Esophagus muscularis mucosa (tissue), 4 donors: ENCODE data around the gene POU2F1.

Source experiments
- CTCF ChIP-seq, 3 experiments: fragments of 200-600 bp in 2 of 3; fragments of 450-650 bp in 1 of 3; sonication (generic) in 2 of 3; IDR thresholded peaks; one replicate each; pipeline ENCODE4 v1.5.1; 2017 to 2019; ENCODE audit warnings: antibody characterized with exemption in 3 of 3, mild to moderate bottlenecking in 2 of 3, moderate library complexity in 1 of 3
- EP300 ChIP-seq: sonication (generic); formaldehyde crosslinking; IDR thresholded peaks from one replicate; pipeline ENCODE4 v1.6.1; 2017; ENCODE audit warnings: antibody characterized with exemption
- POLR2A ChIP-seq: fragments of 450-650 bp; IDR thresholded peaks from one replicate; pipeline ENCODE4 v1.6.1; 2017; ENCODE audit warnings: antibody characterized with exemption, moderate library complexity, mild to moderate bottlenecking, low read depth

- TF ChIP-seq CTCF (IDR thresholded peaks at IDR 0.05) (no peak), POLR2A (no peak), EP300 (no peak)
Observed at GRCh38 chr1:167357305-167357704, 136.6 kb downstream of the POU2F1 start.
